WTC11 (cell line): ENCODE measurements around the gene CYTH3. TPM values are rescaled to one million over a fixed set of nuclear protein-coding genes. Genes with fewer than 3 reads are reported as not detected.
A peak's percentile ranks its signal among the peaks of the same experiment; 100 is the strongest.

Source experiments
- ATAC-seq: fragments of 200-7000 bp; cut with Tn5 transposase; 2 replicates; pipeline ENCODE4 v1.10.0; 2021; ENCODE audit warnings: mild to moderate bottlenecking, moderate library complexity
- CTCF ChIA-PET: fragments of 300-600 bp; sonication (Branson Sonifier 250); formaldehyde crosslinking; loops from one replicate; lab custom pipeline; 2021; ENCODE audit warnings: antibody characterized with exemption; lab: Charles Lee
- POLR2A ChIA-PET: fragments of 350-600 bp; sonication (Branson Sonifier 250); formaldehyde crosslinking; loops from one replicate; lab custom pipeline; 2021; ENCODE audit warnings: antibody characterized with exemption; lab: Charles Lee
- DNase-seq: peaks from one replicate; pipeline ENCODE4 v3.0.0; 2021; ENCODE audit warnings: low spot score
- H3K27ac Mint-ChIP-seq: 2 replicates; pipeline ENCODE4 v1.8.0; 2021; ENCODE audit warnings: mixed read lengths
- H3K27me3 Mint-ChIP-seq: 2 replicates; pipeline ENCODE4 v1.8.0; 2021; ENCODE audit warnings: low read depth, mild to moderate bottlenecking, moderate library complexity, mixed read lengths
- H3K36me3 Mint-ChIP-seq: 2 replicates; pipeline ENCODE4 v1.8.0; 2021; ENCODE audit warnings: mixed read lengths
- H3K4me1 Mint-ChIP-seq: 2 replicates; pipeline ENCODE4 v1.8.0; 2022; ENCODE audit warnings: mixed read lengths
- H3K4me3 Mint-ChIP-seq: 2 replicates; pipeline ENCODE4 v1.8.0; 2021; ENCODE audit warnings: mild to moderate bottlenecking, moderate library complexity, mixed read lengths
- H3K9me3 Mint-ChIP-seq: 2 replicates; pipeline ENCODE4 v1.8.0; 2021; ENCODE audit warnings: mixed read lengths
- ATF1 ChIP-seq: sonication (generic); formaldehyde crosslinking; IDR thresholded peaks from 2 replicates; pipeline ENCODE4 v1.8.1; 2023; ENCODE audit warnings: mild to moderate bottlenecking, moderate library complexity, missing genetic modification reagents
- ATF3 ChIP-seq: sonication (generic); formaldehyde crosslinking; conservative IDR thresholded peaks from 2 replicates; pipeline ENCODE4 v1.8.1; 2022; ENCODE audit warnings: mild to moderate bottlenecking, missing genetic modification reagents
- E2F5 ChIP-seq: sonication (generic); formaldehyde crosslinking; IDR thresholded peaks from 2 replicates; pipeline ENCODE4 v1.8.1; 2022; ENCODE audit warnings: mild to moderate bottlenecking, moderate library complexity, missing genetic modification reagents
- ERG ChIP-seq: fragments of 250-450 bp; sonication (Bioruptor Pico); IDR thresholded peaks from 2 replicates; pipeline ENCODE4 v1.8.0; 2021; ENCODE audit warnings: mild to moderate bottlenecking
- FOXK1 ChIP-seq: sonication (generic); formaldehyde crosslinking; IDR thresholded peaks from 2 replicates; pipeline ENCODE4 v1.8.0; 2022; ENCODE audit warnings: mild to moderate bottlenecking, moderate library complexity, missing genetic modification reagents
- GABPB1 ChIP-seq: sonication (generic); formaldehyde crosslinking; IDR thresholded peaks from 2 replicates; pipeline ENCODE4 v1.8.1; 2023; ENCODE audit warnings: mild to moderate bottlenecking, missing genetic modification reagents
- JUN ChIP-seq: sonication (generic); formaldehyde crosslinking; IDR thresholded peaks from 2 replicates; pipeline ENCODE4 v1.8.0; 2023; ENCODE audit warnings: mild to moderate bottlenecking, missing genetic modification reagents
- KAT7 ChIP-seq: sonication (generic); formaldehyde crosslinking; IDR thresholded peaks from 2 replicates; pipeline ENCODE4 v1.8.1; 2023; ENCODE audit warnings: missing genetic modification reagents, mild to moderate bottlenecking, borderline replicate concordance
- NFATC4 ChIP-seq: fragments of 250-450 bp; sonication (Bioruptor Pico); IDR thresholded peaks from 2 replicates; pipeline ENCODE4 v1.9.0; 2021; ENCODE audit warnings: mild to moderate bottlenecking
- PREB ChIP-seq: sonication (generic); formaldehyde crosslinking; IDR thresholded peaks from 2 replicates; pipeline ENCODE4 v1.8.1; 2022; ENCODE audit warnings: mild to moderate bottlenecking, missing genetic modification reagents, moderate library complexity, borderline replicate concordance
- SMAD3 ChIP-seq: sonication (generic); formaldehyde crosslinking; IDR thresholded peaks from 2 replicates; pipeline ENCODE4 v1.8.0; 2022; ENCODE audit warnings: missing genetic modification reagents, mild to moderate bottlenecking, borderline replicate concordance
- TEAD1 ChIP-seq: sonication (generic); formaldehyde crosslinking; IDR thresholded peaks from 2 replicates; pipeline ENCODE4 v1.8.0; 2022; ENCODE audit warnings: mild to moderate bottlenecking, missing genetic modification reagents
- ZNF232 ChIP-seq: sonication (generic); formaldehyde crosslinking; IDR thresholded peaks from 2 replicates; pipeline ENCODE4 v1.8.0; 2022; ENCODE audit warnings: mild to moderate bottlenecking, missing genetic modification reagents
- ZNF263 ChIP-seq: sonication (generic); formaldehyde crosslinking; IDR thresholded peaks from 2 replicates; pipeline ENCODE4 v1.8.1; 2022; ENCODE audit warnings: low read depth, mild to moderate bottlenecking, moderate library complexity, missing genetic modification reagents
- ZNF317 ChIP-seq: sonication (generic); formaldehyde crosslinking; IDR thresholded peaks from 2 replicates; pipeline ENCODE4 v1.8.1; 2023; ENCODE audit warnings: low read depth, mild to moderate bottlenecking, moderate library complexity, missing genetic modification reagents, borderline replicate concordance
- ZNF416 ChIP-seq: fragments of 250-450 bp; sonication (Bioruptor Pico); IDR thresholded peaks from 2 replicates; pipeline ENCODE4 v1.9.0; 2021; ENCODE audit warnings: mild to moderate bottlenecking, inconsistent platforms
- ZNF425 ChIP-seq: fragments of 250-450 bp; sonication (Bioruptor Pico); conservative IDR thresholded peaks from 2 replicates; pipeline ENCODE4 v1.9.0; 2021; ENCODE audit warnings: mild to moderate bottlenecking
- total RNA-seq: library from RNA; stranded (reverse); gene quantifications from 3 replicates; pipeline ENCODE4 v1.2.3, GENCODE V29; 2021
- TF ChIP-seq, protein P1 (sequence below): sonication (generic); formaldehyde crosslinking; IDR thresholded peaks from 2 replicates; pipeline ENCODE4 v1.8.1; 2022; ENCODE audit warnings: low read depth, missing genetic modification reagents, borderline replicate concordance
- TF ChIP-seq, protein P2 (sequence below): sonication (generic); formaldehyde crosslinking; IDR thresholded peaks from 2 replicates; pipeline ENCODE4 v1.8.0; 2022; ENCODE audit warnings: mild to moderate bottlenecking, missing genetic modification reagents
- TF ChIP-seq, protein P3 (sequence below): sonication (generic); formaldehyde crosslinking; IDR thresholded peaks from 2 replicates; pipeline ENCODE4 v1.8.0; 2022; ENCODE audit warnings: mild to moderate bottlenecking, missing genetic modification reagents

CYTH3 gene
- total RNA-seq, 1 experiment from 2014 or later: 13.2 TPM

- TF ChIP-seq JUN (no peak), PREB (CRISPR knock-in tag) (no peak), ZNF416 (CRISPR knock-in tag) (no peak), ATF3 (CRISPR knock-in tag) (no peak)
- Mint-ChIP-seq H3K27me3 (no peaks in the 10 kb centered on the region), H3K27ac (peak overlapping the region; percentile 95), H3K4me1 (peaks cover 16% of the 10 kb centered on the region), H3K36me3 (peaks cover 19% of the 10 kb centered on the region), H3K4me3 (no peak overlapping the region), H3K9me3 (no peaks in the 10 kb centered on the region)
- DNase-seq (no peak), ATAC-seq (no peak)
- ChIA-PET CTCF (interaction anchor here (0.7 kb wide), 1 partner anchor 290 kb away, joined by 4 read pairs; no protein-coding TSS in a partner anchor), POLR2A (no interaction called here)
Measured at GRCh38 chr7:6162650-6163366, 109.6 kb downstream of the CYTH3 start.

GRCh38 chr7:6162331-6162620 lies 110.1 kb downstream of the CYTH3 start:
- Mint-ChIP-seq H3K4me3 (no peak overlapping the region), H3K27ac (no peak overlapping the region), H3K4me1 (peaks cover 16% of the 10 kb centered on the region), H3K27me3 (no peaks in the 10 kb centered on the region)
- ChIA-PET CTCF (no interaction called here), POLR2A (no interaction called here)
- no peak for ATAC-seq
- TF ChIP-seq ZNF425 (CRISPR knock-in tag) (no peak), ATF1 (no peak), FOXK1 (CRISPR knock-in tag) (no peak), GABPB1 (no peak), TEAD1 (CRISPR knock-in tag) (no peak), ZNF263 (CRISPR knock-in tag) (no peak), E2F5 (no peak), NFATC4 (CRISPR knock-in tag) (no peak), ZNF232 (CRISPR knock-in tag) (no peak), SMAD3 (CRISPR knock-in tag) (no peak), ZNF317 (CRISPR knock-in tag) (no peak), KAT7 (CRISPR knock-in tag) (no peak), ERG (CRISPR knock-in tag) (no peak)
- TF ChIP-seq, protein P1, sequence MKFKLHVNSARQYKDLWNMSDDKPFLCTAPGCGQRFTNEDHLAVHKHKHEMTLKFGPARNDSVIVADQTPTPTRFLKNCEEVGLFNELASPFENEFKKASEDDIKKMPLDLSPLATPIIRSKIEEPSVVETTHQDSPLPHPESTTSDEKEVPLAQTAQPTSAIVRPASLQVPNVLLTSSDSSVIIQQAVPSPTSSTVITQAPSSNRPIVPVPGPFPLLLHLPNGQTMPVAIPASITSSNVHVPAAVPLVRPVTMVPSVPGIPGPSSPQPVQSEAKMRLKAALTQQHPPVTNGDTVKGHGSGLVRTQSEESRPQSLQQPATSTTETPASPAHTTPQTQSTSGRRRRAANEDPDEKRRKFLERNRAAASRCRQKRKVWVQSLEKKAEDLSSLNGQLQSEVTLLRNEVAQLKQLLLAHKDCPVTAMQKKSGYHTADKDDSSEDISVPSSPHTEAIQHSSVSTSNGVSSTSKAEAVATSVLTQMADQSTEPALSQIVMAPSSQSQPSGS (CRISPR knock-in tag): no peak
- TF ChIP-seq, protein P2, sequence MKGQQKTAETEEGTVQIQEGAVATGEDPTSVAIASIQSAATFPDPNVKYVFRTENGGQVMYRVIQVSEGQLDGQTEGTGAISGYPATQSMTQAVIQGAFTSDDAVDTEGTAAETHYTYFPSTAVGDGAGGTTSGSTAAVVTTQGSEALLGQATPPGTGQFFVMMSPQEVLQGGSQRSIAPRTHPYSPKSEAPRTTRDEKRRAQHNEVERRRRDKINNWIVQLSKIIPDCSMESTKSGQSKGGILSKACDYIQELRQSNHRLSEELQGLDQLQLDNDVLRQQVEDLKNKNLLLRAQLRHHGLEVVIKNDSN (CRISPR knock-in tag): no peak
- TF ChIP-seq, protein P3, sequence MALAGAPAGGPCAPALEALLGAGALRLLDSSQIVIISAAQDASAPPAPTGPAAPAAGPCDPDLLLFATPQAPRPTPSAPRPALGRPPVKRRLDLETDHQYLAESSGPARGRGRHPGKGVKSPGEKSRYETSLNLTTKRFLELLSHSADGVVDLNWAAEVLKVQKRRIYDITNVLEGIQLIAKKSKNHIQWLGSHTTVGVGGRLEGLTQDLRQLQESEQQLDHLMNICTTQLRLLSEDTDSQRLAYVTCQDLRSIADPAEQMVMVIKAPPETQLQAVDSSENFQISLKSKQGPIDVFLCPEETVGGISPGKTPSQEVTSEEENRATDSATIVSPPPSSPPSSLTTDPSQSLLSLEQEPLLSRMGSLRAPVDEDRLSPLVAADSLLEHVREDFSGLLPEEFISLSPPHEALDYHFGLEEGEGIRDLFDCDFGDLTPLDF (CRISPR knock-in tag): no peak
- TF ChIP-seq, all 79 proteins: peak for 0
- H3K9me3 Mint-ChIP-seq: no peaks in the 10 kb centered on the region
- peaks cover 23% of the 10 kb centered on the region for H3K36me3 Mint-ChIP-seq
- DNase-seq: no peak
